ENCODE data around the gene AMMECR1L. TPM values are rescaled to one million over a fixed set of nuclear protein-coding genes. Genes with fewer than 3 reads are reported as not detected.

The AMMECR1L gene
- total RNA-seq, 1 donor from 2014 or later, result 15.2 TPM

DNA sequence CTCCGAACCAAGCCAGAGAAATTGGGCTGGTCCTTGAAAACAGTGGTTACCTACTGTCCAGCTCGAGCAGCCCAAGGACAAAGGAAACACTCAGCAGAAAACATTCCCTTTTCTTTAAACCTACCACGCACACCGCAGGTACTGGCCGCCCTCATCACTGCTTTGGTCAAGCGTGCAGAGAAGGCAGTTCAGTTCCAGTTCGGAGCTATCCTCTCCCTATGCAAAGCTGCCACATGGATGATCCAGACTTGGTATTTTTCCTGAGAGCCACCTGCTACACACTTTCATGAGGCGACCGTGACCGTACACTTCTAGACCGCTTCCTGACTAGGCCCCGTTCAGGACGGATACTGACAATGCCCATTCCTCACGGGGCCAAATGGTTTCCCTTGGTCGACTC lies 23.5 kb downstream of the AMMECR1L start:
- H3K4me1 ChIP-seq, result peaks cover 19% of the 10 kb centered on the region
- H3K27ac ChIP-seq, result no peak overlapping the region
- DNase-seq (ENCODE audit: extremely low spot score in 2 of 2), result no peak
- intact Hi-C loops (cut with DNase I), result no loop called here
- peaks cover 0 to 42% of the 10 kb centered on the region in 2 donors for H3K36me3 ChIP-seq
- H3K9me3 ChIP-seq, result no peaks in the 10 kb centered on the region
- no peaks in the 10 kb centered on the region for H3K27me3 ChIP-seq
- no peak overlapping the region for H3K4me3 ChIP-seq
- TF ChIP-seq, protein P1, sequence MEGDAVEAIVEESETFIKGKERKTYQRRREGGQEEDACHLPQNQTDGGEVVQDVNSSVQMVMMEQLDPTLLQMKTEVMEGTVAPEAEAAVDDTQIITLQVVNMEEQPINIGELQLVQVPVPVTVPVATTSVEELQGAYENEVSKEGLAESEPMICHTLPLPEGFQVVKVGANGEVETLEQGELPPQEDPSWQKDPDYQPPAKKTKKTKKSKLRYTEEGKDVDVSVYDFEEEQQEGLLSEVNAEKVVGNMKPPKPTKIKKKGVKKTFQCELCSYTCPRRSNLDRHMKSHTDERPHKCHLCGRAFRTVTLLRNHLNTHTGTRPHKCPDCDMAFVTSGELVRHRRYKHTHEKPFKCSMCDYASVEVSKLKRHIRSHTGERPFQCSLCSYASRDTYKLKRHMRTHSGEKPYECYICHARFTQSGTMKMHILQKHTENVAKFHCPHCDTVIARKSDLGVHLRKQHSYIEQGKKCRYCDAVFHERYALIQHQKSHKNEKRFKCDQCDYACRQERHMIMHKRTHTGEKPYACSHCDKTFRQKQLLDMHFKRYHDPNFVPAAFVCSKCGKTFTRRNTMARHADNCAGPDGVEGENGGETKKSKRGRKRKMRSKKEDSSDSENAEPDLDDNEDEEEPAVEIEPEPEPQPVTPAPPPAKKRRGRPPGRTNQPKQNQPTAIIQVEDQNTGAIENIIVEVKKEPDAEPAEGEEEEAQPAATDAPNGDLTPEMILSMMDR (IDR thresholded peaks at IDR 0.05), result no peak
- TF ChIP-seq POLR2A (IDR thresholded peaks at IDR 0.05) (no peak), POLR2AphosphoS5 (IDR thresholded peaks at IDR 0.05; ENCODE audit: insufficient read depth in 1 of 2, low read depth in 1 of 2) (no peak)

DNA sequence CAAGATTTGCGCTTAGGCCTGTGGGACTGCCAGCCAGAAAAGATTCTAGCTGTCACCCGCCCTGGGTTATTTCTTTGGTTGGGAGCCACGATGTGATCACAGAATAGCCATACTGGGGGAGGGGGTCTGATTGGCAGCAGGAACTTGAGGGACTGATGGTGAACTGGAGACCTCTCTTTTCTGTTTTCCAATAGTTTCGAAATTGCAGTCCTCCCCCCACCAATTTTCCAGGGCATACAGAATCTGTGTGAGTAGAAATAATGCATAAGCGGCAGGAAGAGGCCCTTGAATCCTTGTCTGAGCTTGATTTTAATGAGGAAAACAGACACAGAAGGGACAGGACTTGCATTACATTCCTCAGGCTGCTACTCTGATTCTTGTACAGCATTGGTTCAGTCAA lies 25.6 kb downstream of the AMMECR1L start:
- TF ChIP-seq POLR2AphosphoS5 (IDR thresholded peaks at IDR 0.05; ENCODE audit: insufficient read depth in 1 of 2, low read depth in 1 of 2) (no peak), POLR2A (IDR thresholded peaks at IDR 0.05) (no peak)
- TF ChIP-seq, protein P1 (IDR thresholded peaks at IDR 0.05), result no peak
- DNase-seq (ENCODE audit: extremely low spot score in 2 of 2), result no peak
- H3K9me3 ChIP-seq, result no peaks in the 10 kb centered on the region
- peaks cover 0 to 21% of the 10 kb centered on the region in 2 donors for H3K36me3 ChIP-seq
- peaks cover 40% of the 10 kb centered on the region for H3K4me1 ChIP-seq
- no peaks in the 10 kb centered on the region for H3K27me3 ChIP-seq
- intact Hi-C loops (cut with DNase I), result no loop called here
- H3K27ac ChIP-seq, result no peak overlapping the region
- no peak overlapping the region for H3K4me3 ChIP-seq

GRCh38 chr2:127859712-127860085 lies 26.1 kb downstream of the AMMECR1L start:
- H3K36me3 ChIP-seq, result peaks cover 0 to 17% of the 10 kb centered on the region in 2 donors
- TF ChIP-seq, protein P1 (IDR thresholded peaks at IDR 0.05), result no peak
- no peak for TF ChIP-seq POLR2A (IDR thresholded peaks at IDR 0.05)
- no peak for TF ChIP-seq POLR2AphosphoS5 (IDR thresholded peaks at IDR 0.05; ENCODE audit: insufficient read depth in 1 of 2, low read depth in 1 of 2)
- no peaks in the 10 kb centered on the region for H3K9me3 ChIP-seq
- no peak overlapping the region for H3K27ac ChIP-seq
- no peak overlapping the region for H3K4me3 ChIP-seq
- intact Hi-C loops (cut with DNase I), result no loop called here
- peaks cover 44% of the 10 kb centered on the region for H3K4me1 ChIP-seq
- no peaks in the 10 kb centered on the region for H3K27me3 ChIP-seq
- no peak for DNase-seq (ENCODE audit: extremely low spot score in 2 of 2)

GRCh38 chr2:127857265-127857808 lies 28.4 kb downstream of the AMMECR1L start:
- TF ChIP-seq, protein P1 (IDR thresholded peaks at IDR 0.05), result no peak
- TF ChIP-seq POLR2A (IDR thresholded peaks at IDR 0.05) (no peak), POLR2AphosphoS5 (IDR thresholded peaks at IDR 0.05; ENCODE audit: insufficient read depth in 1 of 2, low read depth in 1 of 2) (no peak)
- H3K4me1 ChIP-seq, result peaks cover 52% of the 10 kb centered on the region
- peak overlapping the region; percentile 74 for H3K27ac ChIP-seq
- intact Hi-C loops (cut with DNase I), result no loop called here
- peak overlapping the region; percentile 75 to 89 for H3K4me3 ChIP-seq
- H3K36me3 ChIP-seq, result no peaks in the 10 kb centered on the region
- H3K9me3 ChIP-seq, result no peaks in the 10 kb centered on the region
- no peak for DNase-seq (ENCODE audit: extremely low spot score in 2 of 2)
- no peaks in the 10 kb centered on the region for H3K27me3 ChIP-seq

- no peak overlapping the region for H3K27ac ChIP-seq
- no peaks in the 10 kb centered on the region for H3K27me3 ChIP-seq
- no peaks in the 10 kb centered on the region for H3K9me3 ChIP-seq
- no peak for DNase-seq (ENCODE audit: extremely low spot score in 2 of 2)
- no peak overlapping the region for H3K4me3 ChIP-seq
- TF ChIP-seq POLR2AphosphoS5 (IDR thresholded peaks at IDR 0.05; ENCODE audit: insufficient read depth in 1 of 2, low read depth in 1 of 2) (no peak), POLR2A (IDR thresholded peaks at IDR 0.05) (no peak)
- TF ChIP-seq, protein P1 (IDR thresholded peaks at IDR 0.05), result no peak
- intact Hi-C loops (cut with DNase I), result no loop called here
- peaks cover 0 to 13% of the 10 kb centered on the region in 2 donors for H3K36me3 ChIP-seq
- H3K4me1 ChIP-seq, result peaks cover 41% of the 10 kb centered on the region
These were observed 32.1 kb downstream of the AMMECR1L start for GRCh38 chr2:127853671-127854070.
